HG02852 (cell line): Measurements from ENCODE around the gene TRAFD1.

Source experiments
- ATAC-seq: cut with Tn5 transposase; IDR thresholded peaks from one replicate; pipeline ENCODE4 v1.9.1; 2021; ENCODE audit warnings: mild to moderate bottlenecking, moderate library complexity; ENCODE audit not compliant: unreplicated experiment

The TRAFD1 gene

DNA sequence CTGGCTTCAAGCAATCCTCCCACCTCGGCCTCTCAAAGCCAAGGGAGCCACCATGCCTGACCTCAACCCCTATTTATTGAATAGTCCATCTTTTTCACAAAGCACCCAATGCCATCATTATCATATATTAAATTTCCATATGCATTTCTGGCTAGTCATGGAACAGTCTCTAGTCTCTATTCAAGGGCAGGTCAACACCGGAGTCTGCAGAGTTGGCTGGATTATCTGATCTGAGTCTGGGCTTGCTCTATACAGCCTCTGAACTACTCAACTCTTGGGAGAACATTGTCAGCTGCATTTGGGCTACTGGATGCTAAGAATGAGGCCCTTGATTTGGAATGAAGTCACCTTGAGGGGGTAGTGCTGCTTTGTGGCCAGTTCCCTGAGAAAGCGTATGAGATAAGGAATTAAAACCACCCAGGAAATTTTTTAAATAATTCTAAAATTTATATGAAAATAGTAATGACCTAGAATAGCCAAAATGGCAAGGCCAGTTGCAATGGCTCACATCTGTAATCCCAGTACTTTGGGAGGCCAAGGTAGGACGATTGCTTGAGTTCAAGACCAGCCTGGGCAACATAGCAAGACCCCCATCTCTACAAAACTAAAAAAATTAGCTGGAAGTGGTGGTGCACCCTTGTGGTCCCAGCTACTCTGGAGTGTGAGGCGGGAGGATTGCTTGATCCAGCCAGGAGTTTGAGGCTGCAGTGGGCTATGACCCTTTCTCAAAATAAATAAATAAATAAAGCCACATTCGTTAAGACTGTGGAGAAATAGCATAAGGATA, 9.9 kb upstream of the TRAFD1 start:
- no peak for ATAC-seq

DNA sequence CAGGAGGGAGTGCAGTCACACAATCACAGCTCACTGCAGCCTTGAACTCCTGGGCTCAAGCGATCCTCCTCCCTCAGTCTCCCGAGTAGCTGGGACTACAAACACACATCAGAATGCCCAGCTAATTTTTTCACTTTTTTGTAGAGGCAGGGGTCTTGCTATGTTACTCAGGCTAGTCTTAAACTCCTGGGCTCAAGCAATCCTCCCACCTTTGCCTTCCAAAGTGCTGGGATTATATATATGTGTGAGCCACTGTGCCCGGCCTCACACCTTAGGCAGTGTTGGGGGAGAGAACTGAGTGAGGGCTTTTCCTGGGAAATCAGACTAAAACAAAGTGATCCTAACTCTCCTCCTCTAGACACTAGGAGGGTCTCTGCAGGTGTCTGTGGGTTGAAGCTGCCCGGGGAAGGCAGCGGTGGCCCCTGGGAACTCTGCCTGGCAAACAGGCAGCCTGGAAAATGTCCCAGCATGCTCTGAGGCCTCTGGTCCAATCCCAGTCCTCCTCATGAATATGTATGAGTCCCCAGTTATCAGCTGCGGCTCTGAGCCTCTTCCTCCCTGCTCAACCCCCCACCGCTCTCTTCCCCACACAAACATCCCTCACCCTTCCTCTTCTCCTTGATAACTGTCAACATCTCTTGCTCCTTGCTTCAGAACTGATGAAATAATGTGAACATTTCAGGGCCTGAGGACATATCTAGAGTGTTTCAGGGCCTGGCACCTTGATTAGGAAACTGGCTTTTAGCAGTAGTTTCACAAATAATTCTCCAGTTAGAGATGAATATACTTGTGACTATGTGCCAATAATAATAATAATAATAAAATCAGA, 8.9 kb upstream of the TRAFD1 start:
- ATAC-seq, result peak; percentile 50

DNA sequence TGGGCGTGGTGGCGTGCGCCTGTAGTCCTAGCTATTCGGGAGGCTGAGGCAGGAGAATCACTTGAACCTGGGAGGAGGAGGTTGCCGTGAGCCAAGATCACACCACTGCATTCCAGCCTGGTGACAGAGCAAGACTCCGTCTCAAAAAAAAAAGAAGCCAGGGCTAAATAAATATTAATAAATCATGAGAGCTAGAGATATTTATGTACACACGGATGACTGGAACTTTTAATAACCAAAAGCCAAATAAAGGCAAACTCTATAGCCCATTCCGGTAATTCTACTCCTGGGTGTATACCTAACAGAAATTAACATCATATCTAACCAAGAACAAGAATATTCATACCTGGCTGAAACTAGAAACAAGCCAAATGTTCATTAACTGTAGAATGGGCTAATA, 7.7 kb upstream of the TRAFD1 start:
- no peak for ATAC-seq

DNA sequence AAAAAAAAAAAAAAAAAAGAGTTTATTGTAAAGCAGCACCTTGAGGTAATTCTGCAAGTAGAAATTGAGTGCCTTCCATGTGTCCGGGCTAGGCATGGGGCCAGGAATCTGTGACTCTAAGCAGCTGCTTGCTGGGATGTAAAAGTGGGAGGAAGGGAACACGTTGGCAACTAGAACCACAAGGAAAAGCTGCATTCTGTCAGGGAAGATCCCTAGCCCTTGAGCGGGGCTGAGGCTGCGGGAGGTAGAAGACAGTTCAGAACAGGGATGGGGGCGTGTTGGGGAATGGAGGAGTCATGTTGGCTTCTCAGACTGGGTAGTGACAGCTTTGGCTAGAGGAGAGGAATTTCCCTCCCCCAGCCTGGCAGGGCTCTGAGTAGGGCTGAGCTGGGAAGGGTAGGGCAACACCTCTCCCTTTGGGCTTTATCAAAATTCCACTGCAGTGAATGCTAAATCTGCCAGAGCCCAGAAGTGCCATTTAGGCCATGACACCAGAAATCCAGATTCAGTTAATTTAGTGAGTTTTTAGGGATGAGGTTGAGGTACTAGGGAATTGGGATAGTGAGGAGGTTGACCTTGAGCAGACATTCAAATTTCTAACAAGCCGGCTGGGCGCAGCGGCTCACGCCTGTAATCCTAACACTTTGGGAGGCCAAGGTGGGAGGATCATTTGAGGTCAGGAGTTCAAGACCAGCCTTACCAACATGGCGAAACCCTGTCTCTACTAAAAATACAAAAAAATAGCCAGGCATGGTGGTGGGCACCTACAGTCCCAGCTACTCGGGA, 3.4 kb upstream of the TRAFD1 start:
- ATAC-seq, result no peak

DNA sequence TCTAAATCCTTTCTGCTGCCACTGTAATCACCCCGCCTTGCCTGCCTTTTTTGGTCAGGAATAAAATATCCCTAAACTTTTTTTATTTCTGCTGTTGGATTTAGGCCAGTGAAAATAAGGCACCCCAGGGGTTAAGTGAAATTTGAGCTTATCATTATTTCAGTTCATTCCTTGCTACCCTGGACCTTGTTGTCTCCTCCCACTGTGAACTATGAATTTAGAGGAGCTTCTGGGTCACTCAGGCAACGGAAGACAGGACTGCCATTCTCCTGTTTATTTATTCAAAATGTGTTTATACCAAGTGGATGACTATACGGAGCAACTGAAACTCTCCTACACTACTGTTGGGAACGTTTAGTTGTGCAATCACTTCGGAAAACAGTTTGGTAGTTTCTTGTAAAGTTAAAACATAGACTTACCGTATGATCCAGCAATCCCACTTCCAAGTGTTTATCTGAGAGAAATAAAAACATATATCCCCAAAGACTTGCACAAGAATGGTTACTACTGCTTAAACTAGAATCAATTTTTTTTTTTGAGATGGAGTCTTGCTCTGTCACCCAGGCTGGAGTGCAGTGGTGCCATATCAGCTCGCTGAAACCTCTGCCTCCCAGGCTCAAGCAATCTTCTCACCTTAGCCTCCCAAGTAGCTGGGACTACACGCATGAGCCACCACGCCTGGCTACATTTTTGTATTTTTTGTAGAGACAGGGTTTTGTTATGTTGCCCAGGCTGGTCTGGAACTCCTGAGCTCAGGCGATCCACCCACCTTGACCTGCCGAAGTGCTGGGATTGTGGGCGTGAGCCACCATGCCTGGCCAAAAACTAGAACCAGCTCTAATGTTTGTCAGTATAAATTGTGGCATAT, 2.3 kb upstream of the TRAFD1 start:
- ATAC-seq, result no peak

GRCh38 chr12:112124918-112125249, 476 bp upstream of the TRAFD1 start:
- ATAC-seq, result no peak

DNA sequence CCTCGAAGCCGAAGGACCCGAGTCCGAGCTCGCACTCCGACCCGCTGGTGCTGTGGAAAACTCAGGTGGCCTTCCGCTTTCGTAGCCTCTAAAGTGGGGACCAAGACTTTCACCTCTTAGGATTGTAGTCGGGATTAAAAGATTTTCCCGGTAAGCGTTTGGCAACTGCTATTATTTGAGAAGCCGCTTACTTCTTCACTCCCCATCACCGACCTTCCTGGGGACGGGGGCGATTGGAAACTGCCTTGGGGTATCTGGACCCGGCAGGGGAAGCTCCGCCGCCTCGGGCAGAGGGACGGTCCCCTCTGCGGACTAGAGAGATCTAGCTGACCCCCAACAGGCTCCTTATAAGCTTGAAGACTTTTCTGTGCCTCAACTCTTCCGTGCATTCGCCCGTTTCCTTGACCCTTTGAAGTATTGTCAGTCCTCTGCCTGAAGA, 659 bp downstream of the TRAFD1 start:
- ATAC-seq, result no peak

DNA sequence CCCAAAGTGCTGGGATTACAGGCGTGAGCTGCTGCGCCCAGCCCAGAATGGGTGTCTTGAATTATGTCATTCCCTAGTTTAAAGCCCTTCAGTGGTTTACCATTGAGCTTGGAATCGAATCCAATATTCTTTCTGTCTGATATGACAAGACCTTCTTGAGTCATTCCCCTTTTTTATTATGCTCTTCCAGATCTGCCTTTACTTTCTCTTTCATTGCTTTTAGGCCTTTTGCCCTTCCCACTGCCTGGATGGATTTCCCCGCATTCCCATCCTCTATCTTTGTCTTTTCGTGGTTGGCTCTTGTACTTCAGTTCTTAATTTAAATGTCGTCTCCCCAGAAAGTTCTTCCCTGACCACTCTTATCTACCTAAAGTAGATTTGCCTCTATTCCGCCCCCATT, 1.6 kb downstream of the TRAFD1 start:
- ATAC-seq, result no peak

DNA sequence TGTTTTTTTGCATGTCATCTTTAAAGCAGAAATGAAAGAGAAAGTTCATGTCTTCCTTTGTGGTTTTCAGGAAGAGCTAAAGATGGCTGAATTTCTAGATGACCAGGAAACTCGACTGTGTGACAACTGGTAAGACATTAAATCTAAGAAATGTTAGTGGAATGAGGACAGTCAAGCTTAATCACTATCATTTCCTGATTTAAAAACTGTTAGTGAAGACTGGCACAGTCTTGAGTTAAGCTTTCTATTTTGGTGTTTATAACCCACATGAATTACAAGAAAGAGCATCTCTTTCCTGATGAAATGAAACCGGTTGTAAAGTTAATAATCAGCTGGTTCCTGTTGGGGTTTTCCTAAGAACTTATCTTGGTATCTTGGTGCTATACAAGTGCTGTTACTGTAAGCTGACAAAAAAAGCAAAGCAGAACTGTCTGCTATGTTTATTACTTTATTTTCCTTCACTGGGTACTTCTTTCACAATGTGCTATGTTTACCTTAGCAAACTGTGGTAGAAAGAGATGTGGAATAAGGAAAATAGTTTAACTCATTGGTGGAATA, 5.2 kb downstream of the TRAFD1 start:
- ATAC-seq, result no peak

DNA sequence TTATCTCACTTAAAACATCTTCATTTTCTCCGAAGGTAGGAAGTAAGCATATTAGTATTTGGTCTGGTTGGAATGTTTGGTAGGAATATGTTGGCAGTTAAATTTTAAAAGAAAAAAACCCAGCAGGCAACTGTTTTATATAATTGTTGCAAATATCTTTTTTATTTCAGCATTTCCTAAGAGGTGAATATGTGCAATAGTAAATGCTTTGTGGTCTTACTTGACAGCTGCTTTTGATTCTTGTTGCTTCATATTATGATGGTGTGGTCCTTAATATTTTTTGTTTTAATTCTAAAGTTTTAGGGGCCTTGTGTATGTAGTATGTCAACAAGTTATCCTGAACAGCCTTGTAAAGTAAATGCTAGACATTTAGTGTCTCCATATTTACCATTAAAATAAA, 6.3 kb downstream of the TRAFD1 start:
- ATAC-seq, result no peak

DNA sequence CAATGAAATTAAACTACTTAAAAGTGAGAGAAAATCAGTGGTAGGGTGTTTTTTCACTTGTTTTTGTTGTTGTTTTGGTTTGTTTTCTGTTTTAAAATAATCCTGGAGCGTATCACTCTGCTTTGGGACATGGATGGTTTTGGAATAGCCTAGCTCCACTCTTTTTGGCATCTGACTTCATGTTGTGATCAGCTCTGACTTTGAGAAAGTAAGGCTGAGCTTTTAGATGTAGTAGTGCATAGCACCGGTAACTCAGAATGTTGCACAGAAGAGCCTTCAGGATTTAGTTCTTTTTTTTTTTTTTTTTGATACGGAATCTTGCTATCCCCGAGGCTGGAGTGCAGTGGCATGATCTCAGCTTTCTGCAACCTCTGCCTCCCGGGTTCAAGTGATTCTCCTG, 8.1 kb downstream of the TRAFD1 start:
- no peak for ATAC-seq

DNA sequence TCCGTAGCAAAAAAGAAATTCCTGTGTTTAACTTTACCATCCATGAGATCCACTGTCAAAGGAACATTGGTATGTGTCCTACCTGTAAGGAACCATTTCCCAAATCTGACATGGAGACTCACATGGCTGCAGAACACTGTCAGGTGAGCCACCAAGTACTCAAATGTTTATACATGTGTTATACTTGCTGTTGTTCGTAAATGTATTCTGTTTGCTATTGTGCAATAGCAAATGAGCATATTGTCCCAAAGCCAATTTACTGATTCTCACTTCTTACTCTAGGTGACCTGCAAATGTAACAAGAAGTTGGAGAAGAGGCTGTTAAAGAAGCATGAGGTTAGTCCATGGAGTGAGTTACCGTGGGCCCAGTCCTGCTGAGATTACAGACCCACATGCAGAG, 9.4 kb downstream of the TRAFD1 start:
- no peak for ATAC-seq

GRCh38 chr12:112140728-112141127, 15.4 kb downstream of the TRAFD1 start:
- ATAC-seq, result no peak

DNA sequence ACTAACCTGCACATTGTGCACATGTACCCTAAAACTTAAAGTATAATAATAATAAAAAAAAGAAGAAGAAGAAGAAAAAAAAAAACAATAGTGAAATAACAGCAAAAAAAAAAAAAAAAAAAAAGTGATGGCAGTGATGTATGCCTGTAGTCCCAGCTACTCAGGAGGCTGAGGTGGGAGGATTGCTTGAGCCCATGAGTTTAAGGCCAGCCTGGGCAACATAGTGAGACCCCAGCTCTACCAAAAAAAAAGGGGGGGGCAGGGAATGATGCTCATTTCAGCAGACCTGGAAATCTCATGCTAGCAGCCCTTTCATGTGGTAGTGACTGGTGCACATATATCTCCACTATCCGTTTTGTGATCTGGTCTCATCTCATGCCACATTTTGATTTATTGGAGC, 20.8 kb downstream of the TRAFD1 start:
- no peak for ATAC-seq

DNA sequence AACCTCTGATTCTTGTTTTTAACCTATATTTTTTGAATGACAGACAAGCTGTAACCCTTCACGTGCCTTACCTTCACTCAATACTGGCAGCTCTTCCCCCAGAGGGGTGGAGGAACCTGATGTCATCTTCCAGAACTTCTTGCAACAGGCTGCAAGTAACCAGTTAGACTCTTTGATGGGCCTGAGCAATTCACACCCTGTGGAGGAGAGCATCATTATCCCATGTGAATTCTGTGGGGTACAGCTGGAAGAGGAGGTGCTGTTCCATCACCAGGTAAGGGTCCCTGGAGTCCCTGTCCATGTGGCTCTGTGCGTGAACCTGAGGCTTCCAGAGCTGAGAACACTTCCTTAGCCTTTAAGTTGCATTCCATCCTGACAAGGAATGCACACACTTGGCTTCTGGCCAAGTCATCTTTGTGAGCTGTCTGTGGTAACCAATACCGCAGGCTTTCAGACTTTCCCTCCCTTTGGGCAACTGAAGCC, 22.7 kb downstream of the TRAFD1 start:
- no peak for ATAC-seq

GRCh38 chr12:112149596-112149995, 24.2 kb downstream of the TRAFD1 start:
- ATAC-seq, result no peak

GRCh38 chr12:112151766-112152541, 26.6 kb downstream of the TRAFD1 start:
- ATAC-seq, result no peak

DNA sequence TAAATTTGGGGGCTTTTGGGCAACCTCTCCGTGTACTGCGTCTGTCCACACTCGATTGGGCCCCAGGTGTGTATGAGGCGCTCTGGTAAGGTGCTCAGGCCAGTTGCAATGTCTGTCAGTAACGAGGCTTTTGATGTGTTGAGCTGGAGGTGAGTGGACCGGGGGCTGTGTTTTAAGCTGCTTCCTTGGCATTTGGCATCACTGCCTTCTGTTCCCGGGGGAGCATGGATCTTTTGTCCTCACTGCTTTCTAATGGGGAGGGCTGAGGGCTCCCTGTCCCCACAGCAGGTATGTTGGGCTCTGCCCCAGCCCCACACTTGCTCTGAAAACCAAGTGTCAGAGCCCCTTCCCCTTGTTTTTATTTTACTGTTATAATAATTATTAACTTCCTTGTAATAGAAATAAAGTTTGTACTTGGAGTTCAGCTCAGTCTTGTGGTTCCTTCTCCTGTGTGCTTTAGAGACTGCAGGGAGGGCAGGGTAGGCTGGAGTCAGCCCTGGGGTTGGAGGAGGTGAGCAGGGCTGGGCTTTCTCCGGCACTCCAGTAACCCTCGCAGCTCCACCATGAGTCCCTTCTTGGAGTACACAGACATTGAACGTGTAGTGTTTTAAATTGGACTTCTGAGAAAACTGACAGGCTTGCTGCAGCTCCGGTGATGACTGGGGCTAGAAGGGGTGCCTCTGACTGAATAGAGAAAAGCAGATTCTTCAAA, 28.0 kb downstream of the TRAFD1 start:
- no peak for ATAC-seq

- ATAC-seq, result no peak
These were observed 28.5 kb downstream of the TRAFD1 start for GRCh38 chr12:112153893-112154219.
